GM19193 (cell line): Measurements from ENCODE around the gene CCDC85A.

Experiments used
- POLR2A ChIP-seq: IDR thresholded peaks from 4 replicates; pipeline ENCODE4 v1.6.1; 2011; ENCODE audit not compliant: insufficient read depth, insufficient read length; ENCODE audit errors: extremely low read depth

The CCDC85A gene

DNA sequence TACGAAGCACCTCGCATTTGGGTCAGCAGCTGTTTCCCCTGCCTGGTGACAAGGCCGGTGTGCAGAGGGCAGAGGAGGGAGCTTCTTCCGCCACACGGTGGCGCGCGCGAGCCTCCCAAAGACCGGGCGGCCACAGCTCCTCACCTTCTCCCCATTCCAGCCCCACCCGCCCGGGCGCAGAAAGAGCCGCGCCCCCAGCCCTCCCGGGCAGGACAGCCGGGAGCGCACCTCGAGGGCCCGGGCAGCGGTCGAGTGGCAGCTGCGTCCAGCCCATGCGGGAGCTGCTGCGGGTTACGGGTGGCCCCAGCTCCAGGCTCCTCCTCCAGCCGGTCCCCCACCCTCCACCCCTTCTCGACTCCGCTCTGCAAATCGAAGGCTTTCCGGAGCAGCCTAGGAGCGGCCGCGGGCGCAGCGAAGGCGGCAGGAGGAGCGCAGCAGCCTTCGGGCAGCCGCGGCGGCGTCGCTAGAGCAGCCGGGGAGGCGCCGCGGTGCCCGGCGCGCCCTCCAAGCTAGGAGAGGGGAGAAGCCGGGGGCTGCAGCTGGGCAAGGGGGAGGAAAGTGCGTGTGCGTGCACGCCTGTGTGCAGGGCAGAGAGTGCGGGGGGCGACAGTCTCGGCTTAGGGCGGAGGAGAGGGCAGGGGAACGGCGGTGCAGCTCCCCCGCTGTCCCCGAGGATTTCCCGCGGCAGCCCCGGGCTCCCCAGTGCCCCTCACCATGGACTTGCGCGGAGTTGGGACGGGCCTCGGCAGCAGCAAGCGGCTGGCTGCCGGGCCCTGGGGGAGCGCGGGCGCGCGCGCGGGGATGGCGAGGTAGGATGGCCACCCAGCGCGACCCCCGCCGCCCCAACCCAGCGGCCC lies at the start of gene CCDC85A:
TSS of gene CCDC85A (plus strand) at position 348 of the 857 bp plus-strand sequence. CDS start 635 bp downstream, outside the sequence.
- TF ChIP-seq POLR2A: no peak

DNA sequence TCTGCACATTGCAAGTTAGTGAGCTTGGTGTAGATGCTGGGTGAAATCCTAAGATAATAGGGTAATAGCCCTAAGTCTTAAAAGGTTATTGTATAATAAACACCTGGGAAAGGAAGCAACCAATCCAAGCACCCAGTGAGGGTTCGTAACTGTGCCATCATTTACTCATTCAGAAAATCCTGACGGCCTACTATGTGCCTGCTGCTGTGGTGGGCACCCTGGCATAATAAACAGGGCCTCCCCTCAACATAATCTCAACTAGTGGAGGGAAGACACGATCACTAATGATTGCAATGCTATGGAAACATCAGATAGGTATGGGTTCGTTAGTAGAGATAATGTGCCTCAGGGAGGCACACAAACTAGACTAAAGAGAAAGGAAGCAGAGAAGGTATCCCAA lies 48.9 kb upstream of the CCDC85A start:
- TF ChIP-seq POLR2A: no peak

DNA sequence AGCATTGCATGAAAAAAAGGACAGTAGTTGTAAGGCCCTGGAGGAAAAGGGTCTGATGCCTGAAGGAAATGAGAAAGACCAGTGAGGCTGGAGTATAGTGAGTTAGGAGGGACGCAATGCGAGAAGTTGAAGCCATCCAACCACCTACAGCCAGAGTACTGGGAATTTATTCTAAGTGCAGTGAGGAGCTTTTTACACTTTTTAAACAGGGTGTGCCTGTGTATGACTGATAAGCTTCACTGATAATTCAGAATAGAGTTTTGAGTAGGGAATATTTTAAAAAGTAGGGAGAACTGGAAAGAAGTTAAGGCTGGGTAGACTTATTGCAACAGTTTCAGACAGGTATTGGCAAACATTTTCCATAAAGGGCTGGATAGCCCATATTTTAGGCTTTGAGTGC lies 35.9 kb upstream of the CCDC85A start:
- no peak for TF ChIP-seq POLR2A

DNA sequence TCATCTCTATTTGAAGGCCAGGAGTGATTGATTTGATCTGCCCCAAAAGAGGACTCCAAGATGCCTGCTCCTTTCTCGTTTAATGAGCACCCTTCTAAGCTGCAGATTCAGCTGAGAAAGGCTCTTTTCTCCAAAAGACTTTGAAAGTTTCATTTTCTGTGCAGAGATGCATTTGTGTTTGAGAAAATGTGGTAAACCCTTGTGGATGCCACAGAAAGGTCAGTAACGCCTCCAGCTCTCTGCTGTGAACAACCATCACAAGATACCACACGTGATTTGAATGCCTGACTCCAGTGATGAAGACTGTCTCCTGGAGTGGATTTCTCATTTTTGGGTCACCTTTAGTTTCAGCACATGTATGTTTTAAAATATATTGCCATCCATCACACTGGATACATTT lies 35.0 kb upstream of the CCDC85A start:
- TF ChIP-seq POLR2A: no peak

DNA sequence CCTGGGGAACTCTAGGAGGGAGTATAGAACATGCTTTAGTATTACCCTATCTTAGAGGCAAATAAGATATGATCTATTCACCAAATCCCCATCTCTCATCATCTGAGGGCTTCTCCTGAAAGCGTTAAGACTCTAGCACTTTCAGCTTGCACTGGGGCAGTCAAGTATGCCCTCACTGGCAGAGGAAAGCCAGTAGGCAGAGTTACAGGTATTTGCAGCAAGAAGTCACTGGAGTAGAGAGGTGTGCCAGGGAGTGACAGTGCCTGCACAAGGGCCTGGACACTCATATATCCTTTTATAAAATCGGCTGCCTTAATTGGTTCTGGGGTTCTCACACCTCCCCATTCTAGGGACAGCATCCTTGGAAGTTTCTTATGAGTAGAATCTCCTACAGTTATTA lies 31.9 kb upstream of the CCDC85A start:
- no peak for TF ChIP-seq POLR2A

DNA sequence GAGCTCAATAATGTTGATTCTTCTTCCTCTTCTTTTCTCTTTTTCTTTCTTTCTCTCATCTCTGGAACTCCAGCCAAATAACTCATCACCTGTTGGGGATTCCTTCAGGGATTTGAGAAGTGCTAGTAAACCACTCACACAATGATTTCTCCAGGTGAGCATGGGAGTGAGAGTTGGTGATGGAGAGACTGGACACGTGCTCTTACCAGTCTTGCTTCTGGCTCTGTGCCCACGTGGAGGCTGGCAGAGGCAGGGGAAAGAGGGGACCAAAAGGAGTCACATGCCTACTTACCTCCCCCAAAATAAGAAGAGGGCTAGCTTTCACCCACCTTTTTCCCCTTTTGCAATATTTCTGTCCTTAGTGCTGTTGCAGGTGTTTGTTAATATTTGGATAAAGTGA lies 28.6 kb upstream of the CCDC85A start:
- TF ChIP-seq POLR2A: no peak

DNA sequence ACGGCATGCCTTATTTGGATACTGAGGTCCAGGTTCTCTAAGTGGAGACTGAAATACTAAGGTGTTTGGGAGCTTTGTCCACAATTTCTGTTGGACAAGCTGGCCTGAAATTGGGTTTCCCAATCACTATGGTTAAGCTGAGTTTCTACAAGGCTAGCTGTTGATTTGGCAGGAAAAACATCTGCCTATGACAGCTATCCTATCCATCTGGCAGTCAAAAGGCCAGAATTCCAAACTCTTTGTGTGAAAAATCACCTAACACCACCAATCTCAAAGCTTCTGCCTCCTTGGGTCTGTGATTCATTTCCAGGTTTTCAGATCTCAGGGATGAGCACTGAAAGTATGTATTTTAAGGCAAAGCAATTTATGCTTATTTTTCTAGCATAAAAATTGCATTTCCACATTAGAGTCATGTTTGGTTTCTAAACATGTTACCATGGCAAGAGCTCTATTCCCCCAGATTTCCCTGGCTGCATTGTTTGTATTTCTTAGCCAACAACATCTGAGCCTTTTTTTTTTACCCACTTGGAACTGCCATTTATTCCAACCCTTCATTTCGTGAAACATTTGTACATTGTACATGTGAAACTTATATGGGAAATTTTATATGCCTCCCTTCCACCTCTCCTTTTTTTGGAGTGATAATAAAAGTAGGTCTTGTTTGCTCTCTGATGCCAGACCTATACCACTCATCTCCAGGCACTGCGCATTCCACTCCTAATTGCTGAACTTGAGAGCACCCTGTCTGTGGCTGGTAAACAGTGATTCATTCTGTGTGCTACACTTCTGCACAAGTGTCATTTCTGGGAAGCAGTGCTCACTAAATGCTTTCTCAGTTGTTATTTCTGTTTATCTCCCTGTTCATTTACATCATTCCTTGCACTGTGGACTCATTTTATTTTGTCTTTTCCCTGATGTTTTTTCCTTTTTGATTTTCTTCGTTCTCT lies 15.9 kb upstream of the CCDC85A start:
- TF ChIP-seq POLR2A: no peak

DNA sequence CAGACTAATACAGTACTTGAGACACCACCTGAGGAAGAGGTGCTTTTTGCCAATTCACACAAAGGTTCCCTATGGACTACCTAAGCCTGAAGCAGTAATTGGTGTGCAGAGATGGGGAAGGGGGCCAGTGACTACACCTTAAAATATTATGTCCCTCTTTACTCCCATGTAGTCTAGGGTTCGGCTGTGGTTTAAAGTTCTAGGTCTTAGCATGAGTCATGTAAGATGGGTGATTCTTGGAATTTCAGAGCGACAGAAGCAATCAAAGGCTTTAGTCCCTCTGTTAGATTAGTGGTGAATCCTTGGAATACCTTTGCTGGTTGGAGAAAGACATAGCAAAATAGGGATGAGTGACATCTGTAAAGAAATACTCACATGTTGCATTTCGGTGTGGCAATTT lies 14.3 kb upstream of the CCDC85A start:
- TF ChIP-seq POLR2A: no peak

DNA sequence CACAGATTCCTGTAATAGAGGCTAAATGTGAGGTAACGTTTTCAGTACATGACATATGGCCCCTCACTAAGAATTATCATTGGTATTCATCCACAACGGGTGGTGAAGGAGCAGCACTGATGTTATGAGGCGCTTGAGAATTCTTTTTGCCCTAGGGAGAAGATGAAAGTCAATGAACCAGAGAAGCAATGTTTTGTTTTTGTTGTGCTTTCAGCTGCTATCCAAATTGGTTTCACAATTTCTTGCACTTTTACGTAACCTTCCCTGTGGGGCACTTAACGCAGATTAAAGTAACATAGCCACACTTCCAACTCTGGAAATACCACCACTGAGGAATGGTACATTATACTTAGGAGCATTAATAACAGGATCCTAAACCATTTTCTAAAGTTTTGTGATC lies 13.3 kb upstream of the CCDC85A start:
- no peak for TF ChIP-seq POLR2A

DNA sequence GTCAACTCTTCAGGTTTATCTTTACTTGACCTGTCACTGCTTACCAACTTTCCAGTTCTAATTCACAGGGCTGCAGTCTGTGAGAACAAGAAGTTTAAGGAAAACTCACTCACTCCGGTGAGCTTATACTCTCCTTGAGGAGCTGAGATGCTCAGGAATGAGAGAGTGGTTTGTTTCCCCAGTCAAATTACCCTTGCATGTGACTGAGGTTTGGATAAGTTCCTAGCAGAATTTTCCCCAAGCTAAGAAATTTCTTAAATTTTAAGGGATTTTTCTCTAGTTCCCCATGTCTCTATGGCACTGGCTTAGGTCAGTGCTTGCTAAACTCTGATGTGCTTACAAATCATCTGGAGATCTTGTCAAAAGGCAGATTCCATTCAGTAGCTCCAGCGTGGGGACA lies 12.8 kb upstream of the CCDC85A start:
- TF ChIP-seq POLR2A: no peak

DNA sequence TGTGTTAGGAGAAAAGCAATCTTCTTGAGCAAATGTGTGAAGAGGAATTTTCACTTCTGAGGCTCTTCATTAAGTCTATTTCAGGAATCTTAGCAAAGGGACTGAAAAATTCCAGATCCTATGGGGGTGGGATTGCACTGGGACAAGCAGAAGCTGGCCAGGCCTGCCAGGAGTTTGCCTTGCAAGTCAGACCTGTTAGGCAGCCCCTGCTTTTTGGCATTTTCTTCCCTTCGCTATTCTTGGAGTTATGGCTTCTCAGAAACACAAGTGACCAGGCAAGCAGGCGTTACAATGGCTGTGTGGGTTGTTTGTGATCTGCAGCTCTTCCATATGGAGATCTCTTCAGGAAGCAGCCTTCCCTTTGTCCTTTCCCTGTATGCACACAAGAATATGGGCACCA lies 8.0 kb upstream of the CCDC85A start:
- no peak for TF ChIP-seq POLR2A

DNA sequence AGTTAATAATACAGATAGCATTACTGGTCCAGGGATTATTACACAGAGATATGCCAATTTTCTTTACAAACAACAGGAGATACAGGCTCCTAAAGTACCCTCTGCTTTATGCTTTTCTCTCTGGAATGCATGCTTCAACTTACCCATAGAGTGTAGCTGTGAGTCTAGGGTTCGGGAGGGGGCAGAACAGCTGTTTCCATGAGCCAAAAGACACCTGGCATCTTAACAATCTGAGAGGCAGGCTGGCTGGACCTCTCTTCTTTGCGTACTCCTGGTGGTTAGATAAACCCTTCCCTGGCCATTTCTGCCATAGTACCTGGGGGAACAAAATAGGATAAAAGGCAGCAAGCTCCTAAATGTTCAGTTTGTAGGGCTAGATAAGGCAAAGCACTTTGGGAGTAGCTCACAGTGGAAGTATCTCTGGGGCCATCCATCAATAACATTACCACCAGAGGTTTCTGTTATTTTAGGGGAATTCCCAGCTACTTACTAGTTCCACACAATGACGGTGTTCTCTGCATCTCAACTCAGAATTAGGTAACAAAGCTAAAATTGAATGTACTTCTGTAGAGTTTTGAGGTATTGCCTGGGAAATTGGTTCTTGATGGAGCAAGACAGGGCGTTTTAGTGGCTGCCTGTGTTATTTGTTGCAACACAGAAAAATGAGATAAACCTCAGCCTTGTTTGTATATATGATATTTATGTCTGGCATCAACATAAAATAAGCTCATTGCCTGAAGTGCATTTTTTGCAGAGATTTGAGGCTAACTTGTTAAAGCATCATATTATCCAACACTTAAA lies 6.2 kb upstream of the CCDC85A start:
- no peak for TF ChIP-seq POLR2A

DNA sequence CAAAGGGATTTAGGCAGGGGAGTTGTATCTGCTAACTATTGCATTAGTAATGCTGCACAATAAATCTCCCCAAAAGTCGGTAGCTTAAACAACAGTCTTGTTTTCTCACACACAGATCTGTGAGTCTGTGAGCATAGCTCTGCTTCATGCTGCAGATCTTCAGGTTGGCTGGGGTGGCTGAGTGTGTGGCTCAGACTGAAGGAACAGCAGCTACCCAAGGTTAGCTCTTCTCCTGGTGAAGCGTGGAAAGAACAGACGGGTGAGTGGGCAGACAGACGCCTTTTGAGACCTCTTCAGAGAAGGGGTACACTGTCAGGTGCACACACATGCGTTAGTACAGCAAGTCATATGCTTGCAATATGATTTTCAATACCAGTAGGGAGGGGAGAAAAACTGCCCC lies 3.9 kb upstream of the CCDC85A start:
- no peak for TF ChIP-seq POLR2A

DNA sequence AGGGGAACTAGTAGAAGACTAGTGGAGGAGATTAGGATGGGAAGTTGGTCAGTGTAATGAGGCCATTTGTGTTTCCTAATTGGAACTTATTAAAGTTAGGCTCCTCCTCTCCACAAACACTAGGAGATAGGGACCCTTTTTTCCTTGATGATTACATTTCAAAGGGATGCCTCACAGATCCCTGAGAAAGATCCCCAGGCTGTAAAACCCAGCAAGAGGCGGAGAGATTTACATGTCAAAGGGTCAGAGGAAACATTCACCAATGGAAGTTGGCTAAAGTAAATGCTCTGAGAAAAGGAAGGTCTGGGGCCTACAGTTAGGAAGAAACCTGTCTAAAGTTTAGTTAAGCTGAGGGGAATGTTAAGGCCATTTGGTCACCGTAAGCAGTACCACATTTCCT lies 1.4 kb upstream of the CCDC85A start:
- TF ChIP-seq POLR2A: no peak

DNA sequence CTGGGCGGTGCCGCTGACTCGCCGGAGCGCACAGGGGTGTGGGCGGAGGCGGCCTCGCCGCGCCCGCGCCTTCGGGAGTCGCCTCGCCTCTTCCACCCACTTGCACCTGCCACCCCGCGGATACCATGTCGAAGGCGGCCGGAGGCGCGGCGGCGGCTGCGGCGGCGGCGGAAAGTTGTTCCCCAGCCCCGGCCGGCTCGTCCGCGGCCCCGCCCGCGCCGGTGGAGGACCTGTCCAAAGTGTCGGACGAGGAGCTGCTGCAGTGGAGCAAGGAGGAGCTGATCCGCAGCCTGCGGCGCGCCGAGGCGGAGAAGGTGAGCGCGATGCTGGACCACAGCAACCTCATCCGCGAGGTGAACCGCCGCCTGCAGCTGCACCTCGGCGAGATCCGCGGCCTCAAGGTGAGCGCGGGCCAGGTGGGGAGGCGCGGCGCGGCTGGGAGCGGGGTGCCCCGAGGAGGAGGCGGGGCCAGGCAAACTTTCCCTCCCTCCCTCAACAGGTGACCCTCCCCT lies 766 bp downstream of the CCDC85A start:
- no peak for TF ChIP-seq POLR2A

DNA sequence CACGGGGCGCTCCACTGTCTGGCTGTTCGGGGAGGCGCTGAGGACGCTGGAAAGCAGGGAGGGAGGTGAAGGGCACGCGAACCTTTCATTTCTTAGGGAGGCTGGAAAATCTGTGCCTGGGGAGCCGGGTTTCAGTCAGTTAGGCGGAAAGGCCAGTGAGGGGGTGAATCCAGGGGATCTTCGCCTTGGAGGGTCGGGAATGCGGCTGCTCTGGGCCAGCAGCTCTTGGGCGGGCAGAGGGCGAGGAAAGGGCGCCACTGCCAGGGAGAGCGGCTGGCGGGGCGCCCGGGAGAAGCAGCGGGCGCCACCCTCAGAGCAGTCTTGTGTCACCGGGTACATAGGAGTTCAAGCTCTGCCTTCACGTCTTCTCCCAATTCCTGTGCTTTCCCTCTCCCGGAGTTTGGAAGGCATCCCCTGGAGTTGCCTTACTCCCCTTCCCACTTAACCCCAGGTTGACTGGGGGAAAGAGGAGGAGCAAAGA lies 1.4 kb downstream of the CCDC85A start:
- no peak for TF ChIP-seq POLR2A
